Measurements from ENCODE around the gene SLC16A13.

The SLC16A13 gene

GRCh38 chr17:7007143-7007542 is 28.7 kb upstream of the SLC16A13 start:
- TF ChIP-seq CTCF (IDR thresholded peaks at IDR 0.05): no peak

DNA sequence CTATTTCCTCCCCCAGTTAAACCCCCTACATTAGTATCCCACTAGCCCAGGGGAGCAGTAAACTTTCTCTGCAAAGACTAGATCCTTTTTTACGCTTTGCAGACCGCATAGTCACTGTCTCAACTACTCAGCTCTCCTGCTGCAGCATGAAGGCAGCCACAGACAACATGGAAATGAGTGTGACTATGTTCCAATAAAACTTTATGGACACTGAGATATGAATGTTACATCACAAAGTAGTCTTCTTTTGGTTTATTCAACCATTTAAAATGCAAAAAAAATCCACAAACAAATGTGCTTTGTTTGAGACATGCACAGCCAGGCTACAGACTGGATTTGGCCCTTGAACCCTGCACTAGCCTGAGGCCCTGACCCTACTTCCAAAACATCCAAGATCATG is 25.3 kb upstream of the SLC16A13 start:
- TF ChIP-seq CTCF (IDR thresholded peaks at IDR 0.05): no peak

DNA sequence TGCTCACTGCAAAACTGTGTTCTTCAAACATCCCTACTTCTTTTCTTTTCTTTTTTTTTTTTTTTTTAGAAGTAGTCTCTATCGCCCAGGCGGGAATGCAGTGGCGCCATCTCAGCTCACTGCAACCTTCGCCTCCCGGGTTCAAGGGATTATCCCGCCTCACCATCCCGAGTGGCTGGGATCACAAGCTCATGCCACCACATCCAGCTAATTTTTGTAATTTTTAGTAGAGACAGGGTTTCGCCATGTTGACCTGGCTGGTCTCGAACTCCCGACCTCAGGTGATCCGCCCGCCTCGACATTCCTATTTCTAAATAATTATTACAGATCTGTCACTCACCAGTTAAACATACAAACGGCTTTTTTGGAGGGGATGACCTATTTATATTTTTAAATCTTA is 24.4 kb upstream of the SLC16A13 start:
- TF ChIP-seq CTCF (IDR thresholded peaks at IDR 0.05): no peak

DNA sequence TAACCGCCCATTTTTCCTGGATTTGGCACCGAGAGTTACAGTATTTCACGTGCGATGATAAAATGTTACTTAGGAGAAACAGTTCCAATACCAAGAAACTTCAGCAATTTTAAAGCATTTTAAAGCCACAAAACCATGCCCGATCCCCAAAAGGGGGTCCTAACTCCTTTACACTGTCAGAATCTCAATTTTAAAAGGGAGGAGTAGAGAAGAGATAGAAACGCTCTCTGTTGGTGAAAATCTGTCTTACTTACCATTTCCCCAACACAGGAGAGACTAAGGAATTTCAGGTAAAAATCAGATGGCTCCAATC is 23.9 kb upstream of the SLC16A13 start:
- TF ChIP-seq CTCF (IDR thresholded peaks at IDR 0.05): no peak

DNA sequence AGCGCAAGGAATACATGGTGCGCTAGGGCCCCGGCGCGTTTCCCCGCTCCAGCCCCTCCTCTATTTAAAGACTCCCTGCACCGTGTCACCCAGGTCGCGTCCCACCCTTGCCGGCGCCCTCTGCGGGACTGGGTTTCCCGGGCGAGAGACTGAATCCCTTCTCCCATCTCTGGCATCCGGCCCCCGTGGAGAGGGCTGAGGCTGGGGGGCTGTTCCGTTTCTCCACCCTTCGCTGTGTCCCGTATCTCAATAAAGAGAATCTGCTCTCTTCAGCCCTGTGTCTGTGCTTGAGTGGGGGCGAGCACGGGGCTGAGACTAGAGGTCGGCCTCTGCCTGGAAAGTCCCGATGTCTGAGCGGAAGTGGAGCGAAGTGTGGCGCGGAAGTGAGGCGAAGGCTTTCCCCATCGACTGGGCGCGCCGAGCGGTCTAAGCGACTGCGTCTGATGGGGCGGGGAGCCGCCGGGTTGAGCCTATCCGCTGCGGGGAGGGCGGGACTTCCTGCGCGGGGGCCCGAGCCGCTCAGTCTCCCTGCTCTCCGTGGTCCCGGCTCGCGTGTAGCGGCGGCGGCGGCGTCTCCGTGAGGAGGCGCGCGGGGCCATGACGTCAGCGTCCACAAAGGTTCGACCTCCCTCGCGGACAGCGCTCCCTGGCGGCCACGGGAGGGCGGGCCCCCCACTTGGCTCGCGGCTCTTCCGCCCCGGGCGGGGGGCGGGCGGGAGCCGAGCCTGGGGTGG is 21.4 kb upstream of the SLC16A13 start:
- TF ChIP-seq CTCF (IDR thresholded peaks at IDR 0.05): peak; percentile 75

DNA sequence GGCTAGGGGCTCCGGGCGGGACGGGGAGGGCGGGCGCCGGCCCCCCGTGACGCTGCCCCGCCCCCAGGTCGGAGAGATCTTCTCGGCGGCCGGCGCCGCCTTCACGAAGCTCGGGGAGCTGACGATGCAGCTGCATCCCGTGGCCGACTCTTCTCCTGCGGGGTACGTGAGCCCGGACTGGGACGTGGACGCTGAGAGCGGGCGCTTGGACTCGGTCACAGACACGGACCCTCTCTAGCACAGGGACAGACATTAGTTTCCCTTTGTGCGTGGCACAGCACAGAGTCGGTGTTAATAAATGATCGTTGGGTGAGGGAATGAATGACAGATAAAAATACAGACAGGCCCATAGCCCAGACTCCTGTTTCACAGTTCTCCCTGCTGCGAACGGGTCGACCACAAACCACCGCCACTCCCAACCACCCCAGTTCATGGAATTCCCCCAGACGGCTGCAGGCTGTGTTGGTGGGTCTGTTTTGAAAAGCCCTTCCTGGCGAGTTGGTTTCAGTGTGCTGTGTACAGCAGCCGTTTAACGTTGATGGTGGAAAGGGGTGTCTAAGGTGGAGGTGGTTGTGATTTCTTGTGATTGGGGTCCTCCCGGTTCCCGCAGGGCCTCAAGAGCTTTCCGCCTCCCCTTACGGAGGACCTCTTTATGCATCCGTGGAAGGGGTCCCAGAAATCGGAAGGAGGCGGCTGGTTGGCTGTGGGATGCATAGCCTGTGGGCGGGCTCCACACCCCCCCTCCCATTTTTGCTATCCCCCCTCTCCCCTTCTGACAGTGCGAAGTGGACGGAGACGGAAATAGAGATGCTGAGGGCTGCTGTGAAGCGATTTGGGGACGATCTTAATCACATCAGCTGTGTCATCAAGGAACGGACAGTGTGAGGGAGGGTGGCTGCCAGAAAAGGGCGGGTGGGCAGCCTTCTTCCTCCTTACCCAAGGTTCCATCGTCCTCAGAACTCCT is 20.5 kb upstream of the SLC16A13 start:
- no peak for TF ChIP-seq CTCF (IDR thresholded peaks at IDR 0.05)

- no peak for TF ChIP-seq CTCF (IDR thresholded peaks at IDR 0.05)
Observed at GRCh38 chr17:7016418-7016817, 19.4 kb upstream of the SLC16A13 start.

All from LNCAP (cell line).